Uterus (tissue), 2 donors: ENCODE data around the gene GALK2.

ENCODE experiments used
- POLR2A ChIP-seq, 2 donors: fragments of 450-650 bp; IDR thresholded peaks; one replicate each; pipeline ENCODE4 v1.6.1; 2016; ENCODE audit warnings: antibody characterized with exemption in 2 of 2, mild to moderate bottlenecking in 1 of 2, moderate library complexity in 1 of 2
- TF ChIP-seq, protein P1 (sequence below), 4 experiments: fragments of 200-600 bp in 2 of 4; fragments of 450-650 bp in 2 of 4; sonication (generic) in 2 of 4; IDR thresholded peaks; one replicate each; pipeline ENCODE4 v1.5.1; 2016 to 2019; ENCODE audit warnings: antibody characterized with exemption in 4 of 4, mild to moderate bottlenecking in 2 of 4, moderate library complexity in 1 of 4

DNA sequence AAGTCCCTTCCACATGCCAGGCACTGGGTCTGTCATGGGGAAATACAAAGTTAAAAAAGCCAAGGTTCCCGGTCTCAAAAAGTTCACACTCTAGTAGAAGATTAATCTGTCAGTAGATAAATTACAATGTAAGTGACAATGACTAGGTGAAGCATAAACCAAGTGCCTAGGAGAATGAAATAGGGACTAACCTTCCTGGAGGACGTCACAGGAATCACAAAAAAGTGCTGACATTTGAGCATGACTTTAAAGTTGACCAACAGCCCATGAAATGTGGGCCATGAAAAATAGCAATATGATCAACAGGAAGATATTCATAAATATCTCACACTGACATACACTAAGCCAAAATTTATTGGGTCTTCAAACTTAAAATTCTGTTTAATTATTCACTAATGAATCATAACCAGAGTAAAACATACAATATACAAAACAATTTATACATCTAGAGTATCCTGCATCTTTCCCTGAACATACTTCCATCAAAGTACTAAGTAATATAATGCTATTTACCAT is 34.6 kb upstream of the GALK2 start:
- no peak for TF ChIP-seq POLR2A (IDR thresholded peaks at IDR 0.05)
- TF ChIP-seq, protein P1, sequence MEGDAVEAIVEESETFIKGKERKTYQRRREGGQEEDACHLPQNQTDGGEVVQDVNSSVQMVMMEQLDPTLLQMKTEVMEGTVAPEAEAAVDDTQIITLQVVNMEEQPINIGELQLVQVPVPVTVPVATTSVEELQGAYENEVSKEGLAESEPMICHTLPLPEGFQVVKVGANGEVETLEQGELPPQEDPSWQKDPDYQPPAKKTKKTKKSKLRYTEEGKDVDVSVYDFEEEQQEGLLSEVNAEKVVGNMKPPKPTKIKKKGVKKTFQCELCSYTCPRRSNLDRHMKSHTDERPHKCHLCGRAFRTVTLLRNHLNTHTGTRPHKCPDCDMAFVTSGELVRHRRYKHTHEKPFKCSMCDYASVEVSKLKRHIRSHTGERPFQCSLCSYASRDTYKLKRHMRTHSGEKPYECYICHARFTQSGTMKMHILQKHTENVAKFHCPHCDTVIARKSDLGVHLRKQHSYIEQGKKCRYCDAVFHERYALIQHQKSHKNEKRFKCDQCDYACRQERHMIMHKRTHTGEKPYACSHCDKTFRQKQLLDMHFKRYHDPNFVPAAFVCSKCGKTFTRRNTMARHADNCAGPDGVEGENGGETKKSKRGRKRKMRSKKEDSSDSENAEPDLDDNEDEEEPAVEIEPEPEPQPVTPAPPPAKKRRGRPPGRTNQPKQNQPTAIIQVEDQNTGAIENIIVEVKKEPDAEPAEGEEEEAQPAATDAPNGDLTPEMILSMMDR (IDR thresholded peaks at IDR 0.05): no peak
